Motor neuron (in vitro differentiated cells): ENCODE results near the gene USP47. TPM values are rescaled to one million over a fixed set of nuclear protein-coding genes. Genes with fewer than 3 reads are reported as not detected.
"Not testable (repeated sequence)": the region's sequence is repeated elsewhere in the genome, so short reads cannot be mapped to it uniquely, and the experiment has no call there.

ENCODE experiments used
- ATAC-seq, 8 experiments: fragments of 200-7000 bp; cut with Tn5 transposase; replicated peaks in 6 of 8; 2 replicates each; pipeline ENCODE4 v1.8.0; 2021; ENCODE audit warnings: mild to moderate bottlenecking in 8 of 8, moderate library complexity in 8 of 8
- H3K27ac ChIP-seq, 2 donors: fragments of 250-450 bp; sonication (Bioruptor Pico); 2 replicates each; pipeline ENCODE4 v1.9.0; 2021; ENCODE audit warnings: antibody characterized with exemption in 2 of 2, mild to moderate bottlenecking in 2 of 2, moderate library complexity in 1 of 2
- H3K4me1 ChIP-seq, 2 donors: fragments of 250-450 bp; sonication (Bioruptor Pico); replicated peaks in 1 of 2; 2 replicates each; pipeline ENCODE4 v1.6.1; 2021; ENCODE audit warnings: antibody characterized with exemption in 2 of 2, mild to moderate bottlenecking in 2 of 2, moderate library complexity in 1 of 2
- H3K4me3 ChIP-seq, 5 donors: fragments of 250-450 bp; sonication (Bioruptor Pico); 2 replicates each; pipeline ENCODE4 v1.9.0; 2021; ENCODE audit warnings: antibody characterized with exemption in 5 of 5, mild to moderate bottlenecking in 5 of 5, moderate library complexity in 4 of 5
- WGBS, 10 experiments: fragments of 450-650 bp; shearing (Covaris generic); methylation state at CpG; one replicate each; pipeline ENCODE4 v1.0.0; 2022; 5-methylcytosine and 5-hydroxymethylcytosine counted together
- in situ Hi-C, 9 experiments: fragments of 400-800 bp; cut with MboI; loops; one replicate each; pipeline ENCODE4 v1.15.0; 2021; ENCODE audit warnings: low sequenced_read_pairs in 9 of 9, low pct_unique_long_range_greater_than_20kb in 2 of 9; ENCODE audit not compliant: unreplicated experiment in 9 of 9
- total RNA-seq, 8 experiments: library from RNA; unstranded; fragments of 300-600 nt; gene quantifications; 2 replicates each; pipeline versions ENCODE4 v1.2.3 to v1.2.4, GENCODE V29; 2022

USP47 gene
- total RNA-seq, 8 experiments from 2014 or later = 50.1 to 104 (median 63.8) TPM

DNA sequence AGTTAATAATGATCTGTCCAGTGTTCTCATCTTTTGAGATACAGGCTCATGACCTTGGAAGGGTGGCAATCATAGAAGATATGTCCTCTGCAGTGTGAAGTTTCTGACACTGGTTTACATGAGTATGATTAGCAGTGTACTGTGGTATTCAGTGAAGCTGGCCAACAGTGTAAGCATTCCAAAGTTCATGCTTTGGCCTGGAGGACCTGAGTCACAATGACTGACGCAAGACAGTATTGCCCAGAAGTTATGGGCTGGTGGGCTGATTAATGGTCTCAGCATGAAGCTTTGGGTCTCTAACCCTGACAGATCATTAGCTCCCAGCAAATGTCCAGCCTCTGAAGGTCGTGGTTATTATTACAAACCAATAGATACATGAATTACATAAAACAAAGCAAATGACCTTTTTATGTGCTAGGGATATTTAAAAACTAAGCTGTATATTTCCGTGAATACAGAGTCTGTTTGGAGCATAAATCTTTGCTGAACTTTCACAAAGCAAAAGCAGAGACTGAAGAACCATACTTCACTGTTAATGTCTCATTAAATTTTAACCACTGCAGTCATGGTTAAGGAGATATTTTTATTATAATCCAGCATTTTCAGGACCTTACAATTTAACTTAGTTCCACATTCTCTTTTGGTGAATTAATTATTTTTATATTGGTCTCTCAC, 28.3 kb upstream of the USP47 start:
- 0 to 85% (median 68%) methylated on average over 1 to 3 of the region's 3 CpGs; no CpG with 5 or more reads in 1 of the 10 experiments for WGBS, 10 experiments
- in situ Hi-C loops = loop anchor here in 6 of 9 experiments (25.0 kb wide), 3 partner anchors 224 to 474 kb away; no protein-coding TSS in a partner anchor
- H3K27ac ChIP-seq = no peak overlapping the region
- H3K4me1 ChIP-seq = no peaks in the 10 kb centered on the region
- no peak overlapping the region for H3K4me3 ChIP-seq
- peak in 3 of 8 experiments; percentile 45 to 100 (median 98) for ATAC-seq

DNA sequence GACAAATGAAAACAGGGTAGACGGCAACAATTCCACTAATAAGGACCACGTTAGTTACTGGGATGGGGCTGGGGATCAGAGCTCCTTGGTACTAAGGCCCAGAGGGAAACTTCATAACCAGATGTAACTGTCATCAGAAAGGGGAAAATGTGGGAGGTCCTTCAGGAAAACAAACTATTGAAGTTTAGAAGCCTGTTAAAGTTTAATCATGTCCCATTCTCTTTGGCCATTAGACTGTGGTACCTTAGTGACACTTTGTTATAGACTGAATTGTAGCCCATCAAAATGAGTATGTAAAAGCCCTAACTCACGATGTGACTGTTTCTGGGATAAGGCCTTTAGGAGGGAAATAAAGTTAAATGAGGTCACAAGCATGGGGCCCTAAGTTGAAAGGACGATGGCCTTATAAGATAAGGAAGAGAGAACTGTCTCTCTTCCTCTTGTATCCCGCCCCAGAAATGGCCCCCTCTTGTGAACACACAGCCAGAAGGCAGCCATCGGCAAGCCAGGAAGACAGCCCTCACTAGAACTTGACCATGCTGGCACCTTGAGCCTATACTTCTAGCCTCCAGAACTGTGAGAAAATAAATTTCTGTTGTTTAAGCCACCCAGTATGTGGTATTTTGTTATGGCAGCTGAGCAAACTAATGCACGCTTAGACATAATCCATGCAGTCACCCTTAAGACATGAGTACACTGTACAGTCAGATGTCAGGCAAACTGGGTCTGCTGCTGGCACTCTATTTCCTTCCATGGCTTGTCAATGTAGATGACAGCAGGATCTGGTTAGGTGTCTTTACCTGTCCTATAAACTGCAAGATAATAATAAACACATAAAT, 26.9 kb upstream of the USP47 start:
- 73 to 94% (median 79%) methylated on average over 2 to 7 of the region's 7 CpGs; no CpG with 5 or more reads in 1 of the 10 experiments for WGBS, 10 experiments
- in situ Hi-C loops = loop anchor here in 6 of 9 experiments (25.0 kb wide), 3 partner anchors 222 to 472 kb away; no protein-coding TSS in a partner anchor
- Histone ChIP-seq H3K4me3 (no peak overlapping the region), H3K4me1 (no peaks in the 10 kb centered on the region), H3K27ac (no peak overlapping the region)
- ATAC-seq = no peak

GRCh38 chr11:11816511-11817314, 25.1 kb upstream of the USP47 start:
- 29 to 90% (median 68%) methylated on average over 1 to 2 of the region's 2 CpGs; no CpG with 5 or more reads in 2 of the 10 experiments for WGBS, 10 experiments
- Histone ChIP-seq H3K4me3 (no peak overlapping the region), H3K4me1 (no peaks in the 10 kb centered on the region), H3K27ac (no peak overlapping the region)
- in situ Hi-C loops = loop anchor here in 6 of 9 experiments (25.0 kb wide), 3 partner anchors 221 to 471 kb away; no protein-coding TSS in a partner anchor
- peak in 1 of 8 experiments; percentile 47 for ATAC-seq

DNA sequence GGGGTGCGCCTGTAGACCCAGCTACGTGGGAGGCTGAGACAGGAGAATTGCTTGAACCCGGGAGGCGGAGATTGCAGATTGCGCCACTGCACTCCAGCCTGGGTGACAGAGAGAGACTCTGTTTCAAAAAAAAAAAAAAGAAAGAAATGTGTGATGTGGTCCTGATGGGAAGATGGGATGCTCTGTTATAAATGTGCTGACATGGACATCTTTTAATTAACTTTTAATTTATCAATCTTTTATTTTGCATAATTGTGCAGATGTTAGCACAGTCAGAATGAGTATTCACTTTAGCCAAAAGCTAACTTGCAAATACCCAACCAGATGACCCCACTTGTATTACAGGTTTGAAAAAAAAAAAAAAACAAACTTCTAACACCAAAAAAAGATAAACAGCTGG, 23.8 kb upstream of the USP47 start:
- Histone ChIP-seq H3K4me3 (no peak overlapping the region), H3K4me1 (no peaks in the 10 kb centered on the region), H3K27ac (no peak overlapping the region)
- ATAC-seq = no peak
- in situ Hi-C loops = loop anchor here in 6 of 9 experiments (25.0 kb wide), 3 partner anchors 219 to 469 kb away; no protein-coding TSS in a partner anchor
- 50 to 100% (median 100%) methylated on average over 1 to 3 of the region's 5 CpGs; no CpG with 5 or more reads in 6 of the 10 experiments for WGBS, 10 experiments

GRCh38 chr11:11818529-11819121, 23.1 kb upstream of the USP47 start:
- ATAC-seq = no peak
- H3K27ac ChIP-seq = no peak overlapping the region
- H3K4me3 ChIP-seq = no peak overlapping the region
- H3K4me1 ChIP-seq = no peaks in the 10 kb centered on the region
- WGBS, 10 experiments = 0 to 89% (median 67%) methylated on average over 1 to 2 of the region's 2 CpGs; no CpG with 5 or more reads in 5 of the 10 experiments
- in situ Hi-C loops = loop anchor here in 6 of 9 experiments (25.0 kb wide), 3 partner anchors 219 to 469 kb away; no protein-coding TSS in a partner anchor

GRCh38 chr11:11821899-11822298, 19.9 kb upstream of the USP47 start:
- no peak overlapping the region for H3K4me3 ChIP-seq
- no peak for ATAC-seq
- H3K27ac ChIP-seq = no peak overlapping the region
- 0 to 86% (median 35%) methylated on average over 1 to 3 of the region's 3 CpGs for WGBS, 10 experiments
- H3K4me1 ChIP-seq = no peaks in the 10 kb centered on the region
- in situ Hi-C loops = loop anchor here in 6 of 9 experiments (25.0 kb wide), 3 partner anchors 215 to 465 kb away; no protein-coding TSS in a partner anchor

GRCh38 chr11:11822946-11823345, 18.8 kb upstream of the USP47 start:
- ATAC-seq = no peak
- Histone ChIP-seq H3K4me1 (no peaks in the 10 kb centered on the region), H3K27ac (no peak overlapping the region), H3K4me3 (no peak overlapping the region)
- 60 to 100% (median 91%) methylated on average over 1 to 4 of the region's 4 CpGs for WGBS, 10 experiments
- in situ Hi-C loops = loop anchor here in 6 of 9 experiments (25.0 kb wide), 3 partner anchors 214 to 464 kb away; no protein-coding TSS in a partner anchor

GRCh38 chr11:11826260-11826659, 15.5 kb upstream of the USP47 start:
- no peak for ATAC-seq
- in situ Hi-C loops = no loop called here
- WGBS, 10 experiments = 60 to 100% (median 80%) methylated on average over 1 of the region's 1 CpG; no CpG with 5 or more reads in 5 of the 10 experiments
- Histone ChIP-seq H3K4me3 (no peak overlapping the region), H3K4me1 (no peaks in the 10 kb centered on the region), H3K27ac (no peak overlapping the region)

GRCh38 chr11:11827272-11827671, 14.5 kb upstream of the USP47 start:
- WGBS, 10 experiments = 39 to 90% (median 72%) methylated on average over 1 to 6 of the region's 7 CpGs; no CpG with 5 or more reads in 2 of the 10 experiments
- H3K27ac ChIP-seq = no peak overlapping the region
- H3K4me3 ChIP-seq = no peak overlapping the region
- ATAC-seq = no peak
- no peaks in the 10 kb centered on the region for H3K4me1 ChIP-seq
- in situ Hi-C loops = no loop called here

GRCh38 chr11:11831406-11831805, 10.4 kb upstream of the USP47 start:
- H3K4me3 ChIP-seq, H3K4me1 ChIP-seq, in situ Hi-C loops, H3K27ac ChIP-seq, ATAC-seq: not testable (repeated sequence)
- 40 to 96% (median 78%) methylated on average over 2 to 7 of the region's 7 CpGs; no CpG with 5 or more reads in 2 of the 10 experiments for WGBS, 10 experiments

- in situ Hi-C loops = no loop called here
- peaks cover 3% of the 10 kb centered on the region in 2 donors for H3K4me1 ChIP-seq
- H3K27ac ChIP-seq = no peak overlapping the region
- H3K4me3 ChIP-seq = no peak overlapping the region
- WGBS, 10 experiments = 61 to 100% (median 86%) methylated on average over 1 to 2 of the region's 2 CpGs
- no peak for ATAC-seq
Measured at GRCh38 chr11:11836676-11837231, 5.0 kb upstream of the USP47 start.

DNA sequence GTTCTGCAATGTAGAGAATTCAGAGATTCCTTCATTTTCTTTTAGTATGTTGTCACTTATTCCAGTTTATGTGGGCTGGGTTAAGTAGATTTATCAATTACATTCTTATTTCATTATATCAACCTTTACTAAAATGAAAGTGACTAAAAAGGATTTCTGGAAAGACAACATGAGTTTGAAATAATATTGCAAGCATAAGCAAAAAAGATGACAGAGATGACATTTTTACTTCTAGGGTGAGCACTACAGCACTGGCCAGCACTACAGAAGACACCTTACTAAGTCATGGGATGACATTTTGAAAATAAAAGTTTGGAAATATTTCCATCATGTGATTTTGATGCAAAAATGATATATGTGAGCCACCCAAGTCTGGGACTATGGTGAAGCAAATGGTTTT, 2.1 kb upstream of the USP47 start:
- no peak for ATAC-seq
- Histone ChIP-seq H3K4me3 (no peak overlapping the region), H3K27ac (no peak overlapping the region), H3K4me1 (peaks cover 5 to 12% of the 10 kb centered on the region in 2 donors)
- in situ Hi-C loops = no loop called here
